ENCODE data around the gene CAPN11. TPM values are rescaled to one million over a fixed set of nuclear protein-coding genes. Genes with fewer than 3 reads are reported as not detected.
A peak's percentile ranks its signal among the peaks of the same experiment; 100 is the strongest.
"Not testable (repeated sequence)": the region's sequence is repeated elsewhere in the genome, so short reads cannot be mapped to it uniquely, and the experiment has no call there.

Gene CAPN11
- total and polyA plus RNA-seq, 7 donors: 0.41 to 1.6 (median 0.71) TPM; not detected in 3

DNA sequence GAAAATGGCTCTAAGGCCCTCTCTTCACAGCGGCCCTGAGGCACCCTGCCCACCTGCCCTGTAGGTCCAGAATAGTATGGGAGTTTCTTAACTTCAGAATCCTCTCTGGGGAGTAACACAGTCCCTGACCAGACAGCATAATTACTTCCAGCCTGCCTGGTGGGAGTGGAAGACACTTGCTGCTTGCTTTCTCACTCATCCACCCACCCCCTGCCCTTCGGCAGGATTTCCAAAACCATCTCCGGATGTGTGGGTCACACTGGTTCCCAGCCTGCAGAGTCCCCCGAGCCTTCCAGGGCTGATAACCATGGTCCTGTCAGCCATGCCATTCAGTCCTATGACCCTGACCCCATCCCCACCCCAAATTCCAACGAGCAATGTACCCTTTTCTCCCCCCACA, 70.2 kb downstream of the CAPN11 start:
- peaks cover 24 to 42% (median 35%) of the 10 kb centered on the region in 4 donors for H3K36me3 ChIP-seq
- no peaks in the 10 kb centered on the region for H3K9me3 ChIP-seq
- 81 to 84% methylated on average over 5 of the region's 5 CpGs for WGBS, 2 donors
- H3K4me1 ChIP-seq: peaks cover 0 to 100% (median 98%) of the 10 kb centered on the region in 4 donors
- TF ChIP-seq EP300 (IDR thresholded peaks at IDR 0.05): no peak
- TF ChIP-seq POLR2AphosphoS5 (IDR thresholded peaks at IDR 0.05): no peak
- TF ChIP-seq, protein P1, sequence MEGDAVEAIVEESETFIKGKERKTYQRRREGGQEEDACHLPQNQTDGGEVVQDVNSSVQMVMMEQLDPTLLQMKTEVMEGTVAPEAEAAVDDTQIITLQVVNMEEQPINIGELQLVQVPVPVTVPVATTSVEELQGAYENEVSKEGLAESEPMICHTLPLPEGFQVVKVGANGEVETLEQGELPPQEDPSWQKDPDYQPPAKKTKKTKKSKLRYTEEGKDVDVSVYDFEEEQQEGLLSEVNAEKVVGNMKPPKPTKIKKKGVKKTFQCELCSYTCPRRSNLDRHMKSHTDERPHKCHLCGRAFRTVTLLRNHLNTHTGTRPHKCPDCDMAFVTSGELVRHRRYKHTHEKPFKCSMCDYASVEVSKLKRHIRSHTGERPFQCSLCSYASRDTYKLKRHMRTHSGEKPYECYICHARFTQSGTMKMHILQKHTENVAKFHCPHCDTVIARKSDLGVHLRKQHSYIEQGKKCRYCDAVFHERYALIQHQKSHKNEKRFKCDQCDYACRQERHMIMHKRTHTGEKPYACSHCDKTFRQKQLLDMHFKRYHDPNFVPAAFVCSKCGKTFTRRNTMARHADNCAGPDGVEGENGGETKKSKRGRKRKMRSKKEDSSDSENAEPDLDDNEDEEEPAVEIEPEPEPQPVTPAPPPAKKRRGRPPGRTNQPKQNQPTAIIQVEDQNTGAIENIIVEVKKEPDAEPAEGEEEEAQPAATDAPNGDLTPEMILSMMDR (IDR thresholded peaks at IDR 0.05): no peak
- TF ChIP-seq POLR2A (IDR thresholded peaks at IDR 0.05): no peak
- H3K27me3 ChIP-seq: no peaks in the 10 kb centered on the region
- H3K27ac ChIP-seq: peak overlapping the region; percentile 94 to 98 (median 97)
- no peak for DNase-seq
- intact Hi-C loops (cut with DNase I): no loop called here
- H3K4me3 ChIP-seq: peak overlapping the region in 1 of 4 donors; percentile 39

DNA sequence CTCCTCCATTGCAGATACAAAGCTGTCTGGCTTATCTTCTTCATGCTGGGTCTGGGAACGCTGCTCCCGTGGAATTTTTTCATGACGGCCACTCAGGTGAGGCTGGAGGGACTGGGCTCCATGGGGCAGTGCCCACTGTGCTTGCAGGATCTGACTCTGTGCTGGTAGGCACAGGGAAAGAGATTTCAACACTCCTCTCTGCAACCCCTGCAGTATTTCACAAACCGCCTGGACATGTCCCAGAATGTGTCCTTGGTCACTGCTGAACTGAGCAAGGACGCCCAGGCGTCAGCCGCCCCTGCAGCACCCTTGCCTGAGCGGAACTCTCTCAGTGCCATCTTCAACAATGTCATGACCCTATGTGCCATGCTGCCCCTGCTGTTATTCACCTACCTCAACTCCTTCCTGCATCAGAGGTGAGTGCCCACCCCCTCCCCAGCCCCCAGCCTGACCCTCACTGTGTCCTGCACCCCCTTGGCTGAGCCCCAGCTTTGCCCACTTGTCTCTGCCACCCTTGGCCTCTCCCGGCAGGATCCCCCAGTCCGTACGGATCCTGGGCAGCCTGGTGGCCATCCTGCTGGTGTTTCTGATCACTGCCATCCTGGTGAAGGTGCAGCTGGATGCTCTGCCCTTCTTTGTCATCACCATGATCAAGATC, 70.9 kb downstream of the CAPN11 start:
- no peaks in the 10 kb centered on the region for H3K9me3 ChIP-seq
- TF ChIP-seq, protein P1 (IDR thresholded peaks at IDR 0.05): no peak
- TF ChIP-seq EP300 (IDR thresholded peaks at IDR 0.05) (no peak), POLR2AphosphoS5 (IDR thresholded peaks at IDR 0.05) (no peak), POLR2A (IDR thresholded peaks at IDR 0.05) (no peak)
- DNase-seq: peak; percentile 62
- H3K36me3 ChIP-seq: peaks cover 24 to 42% (median 35%) of the 10 kb centered on the region in 4 donors
- H3K4me3 ChIP-seq: no peak overlapping the region
- peak overlapping the region; percentile 94 to 98 (median 97) for H3K27ac ChIP-seq
- intact Hi-C loops (cut with DNase I): loop anchor here (10.0 kb wide), 1 partner anchor 135 kb away; no protein-coding TSS in a partner anchor
- WGBS, 2 donors: 95 to 96% methylated on average over 11 of the region's 11 CpGs
- peaks cover 0 to 100% (median 98%) of the 10 kb centered on the region in 4 donors for H3K4me1 ChIP-seq
- H3K27me3 ChIP-seq: no peaks in the 10 kb centered on the region

DNA sequence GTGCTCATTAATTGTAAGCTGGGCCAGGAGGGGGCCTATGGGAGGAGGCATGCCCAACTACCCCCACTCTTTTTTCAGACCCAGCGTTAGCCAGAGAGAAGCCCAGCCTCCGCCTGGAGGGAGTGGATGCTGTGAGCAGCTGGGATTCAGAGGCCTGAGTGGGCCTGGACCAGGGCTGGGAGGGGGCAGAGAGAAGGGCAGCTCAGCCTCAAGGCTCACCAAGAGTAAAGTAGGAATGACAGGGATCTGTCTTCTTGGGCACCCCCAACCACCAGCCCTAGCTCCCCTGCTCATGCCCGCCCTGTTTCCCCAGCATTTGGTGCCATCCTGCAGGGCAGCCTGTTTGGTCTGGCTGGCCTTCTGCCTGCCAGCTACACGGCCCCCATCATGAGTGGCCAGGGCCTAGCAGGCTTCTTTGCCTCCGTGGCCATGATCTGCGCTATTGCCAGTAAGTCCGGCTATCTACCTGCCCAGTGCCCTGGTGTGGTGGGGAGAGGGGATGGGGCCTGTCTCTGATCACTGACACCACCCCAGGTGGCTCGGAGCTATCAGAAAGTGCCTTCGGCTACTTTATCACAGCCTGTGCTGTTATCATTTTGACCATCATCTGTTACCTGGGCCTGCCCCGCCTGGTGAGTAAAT, 71.5 kb downstream of the CAPN11 start:
- 94 to 97% methylated on average over 10 of the region's 10 CpGs for WGBS, 2 donors
- H3K27ac ChIP-seq: peak overlapping the region; percentile 94 to 98 (median 97)
- intact Hi-C loops (cut with DNase I): loop anchor here (10.0 kb wide), 1 partner anchor 135 kb away; no protein-coding TSS in a partner anchor
- H3K4me3 ChIP-seq: no peak overlapping the region
- H3K4me1 ChIP-seq: peaks cover 0 to 100% (median 98%) of the 10 kb centered on the region in 4 donors
- DNase-seq: no peak
- TF ChIP-seq POLR2AphosphoS5 (IDR thresholded peaks at IDR 0.05) (no peak), POLR2A (IDR thresholded peaks at IDR 0.05) (no peak), EP300 (IDR thresholded peaks at IDR 0.05) (no peak)
- TF ChIP-seq, protein P1 (IDR thresholded peaks at IDR 0.05): no peak
- H3K36me3 ChIP-seq: peaks cover 24 to 42% (median 35%) of the 10 kb centered on the region in 4 donors
- H3K9me3 ChIP-seq: no peaks in the 10 kb centered on the region
- H3K27me3 ChIP-seq: no peaks in the 10 kb centered on the region

DNA sequence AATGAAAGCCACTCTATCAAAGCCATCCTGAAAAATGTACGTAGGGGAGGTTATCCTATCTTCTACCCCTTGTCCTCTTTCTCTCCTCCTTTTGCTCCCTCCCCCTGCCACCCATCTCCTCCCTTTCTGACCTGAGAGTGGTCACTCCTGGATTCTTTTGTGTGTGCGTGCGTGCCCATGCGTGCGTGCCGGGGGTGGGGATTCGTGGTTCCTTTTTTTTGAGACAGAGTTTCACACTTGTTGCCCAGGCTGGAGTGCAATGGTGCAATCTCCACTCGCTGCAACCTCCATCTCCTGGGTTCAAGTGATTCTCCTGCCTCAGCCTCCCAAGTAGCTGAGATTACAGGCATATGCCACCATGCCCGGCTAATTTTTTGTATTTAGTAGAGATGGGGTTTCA, 72.8 kb downstream of the CAPN11 start:
- intact Hi-C loops (cut with DNase I): loop anchor here (10.0 kb wide), 1 partner anchor 137 kb away; no protein-coding TSS in a partner anchor
- peaks cover 24 to 42% (median 35%) of the 10 kb centered on the region in 4 donors for H3K36me3 ChIP-seq
- 92 to 93% methylated on average over 9 of the region's 9 CpGs for WGBS, 2 donors
- not testable (repeated sequence) for H3K27me3 ChIP-seq, DNase-seq, H3K9me3 ChIP-seq, H3K4me3 ChIP-seq
- H3K4me1 ChIP-seq: peaks cover 0 to 100% (median 97%) of the 10 kb centered on the region in 4 donors
- H3K27ac ChIP-seq: peak overlapping the region; percentile 94 to 98 (median 97)
